ENCODE results near the gene MRPL38.

DNA sequence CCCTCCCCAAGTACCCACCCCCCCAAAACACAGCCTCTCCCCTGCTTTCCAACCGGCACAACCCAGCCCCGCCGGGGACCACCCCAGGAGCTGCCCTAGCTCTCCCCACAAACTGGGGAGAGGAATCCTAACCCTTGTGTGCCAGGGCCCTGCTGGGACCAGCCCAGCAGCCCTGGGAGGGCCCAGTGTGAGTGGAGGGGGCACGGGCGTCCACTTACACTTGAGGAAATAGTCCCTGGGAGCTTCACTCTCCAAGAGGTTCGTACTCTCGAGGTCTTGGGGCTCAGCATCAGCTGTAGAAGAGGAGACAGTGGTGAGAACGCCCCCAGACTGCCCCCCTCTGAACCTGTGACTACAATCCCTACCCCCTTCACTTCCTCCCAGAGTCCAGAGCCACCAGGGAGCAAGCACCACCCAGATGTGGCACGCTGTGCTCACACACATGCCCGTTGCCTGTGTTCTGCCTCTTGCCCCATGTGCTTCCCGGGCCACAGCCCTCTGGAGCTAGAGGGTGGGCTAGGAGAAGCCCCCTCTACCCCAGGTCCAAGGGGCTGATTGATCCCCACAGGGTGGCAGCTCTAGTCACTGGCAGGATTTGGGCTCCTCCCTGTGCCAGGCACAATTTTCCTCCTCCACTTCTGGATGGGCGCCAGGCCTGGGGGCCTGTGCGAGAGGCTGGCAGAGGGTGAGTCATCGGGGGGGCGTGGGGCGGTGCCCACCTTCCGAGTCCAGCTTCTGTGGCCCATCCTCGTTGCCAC, 29.3 kb downstream of the MRPL38 start:
- TF ChIP-seq, protein P1, sequence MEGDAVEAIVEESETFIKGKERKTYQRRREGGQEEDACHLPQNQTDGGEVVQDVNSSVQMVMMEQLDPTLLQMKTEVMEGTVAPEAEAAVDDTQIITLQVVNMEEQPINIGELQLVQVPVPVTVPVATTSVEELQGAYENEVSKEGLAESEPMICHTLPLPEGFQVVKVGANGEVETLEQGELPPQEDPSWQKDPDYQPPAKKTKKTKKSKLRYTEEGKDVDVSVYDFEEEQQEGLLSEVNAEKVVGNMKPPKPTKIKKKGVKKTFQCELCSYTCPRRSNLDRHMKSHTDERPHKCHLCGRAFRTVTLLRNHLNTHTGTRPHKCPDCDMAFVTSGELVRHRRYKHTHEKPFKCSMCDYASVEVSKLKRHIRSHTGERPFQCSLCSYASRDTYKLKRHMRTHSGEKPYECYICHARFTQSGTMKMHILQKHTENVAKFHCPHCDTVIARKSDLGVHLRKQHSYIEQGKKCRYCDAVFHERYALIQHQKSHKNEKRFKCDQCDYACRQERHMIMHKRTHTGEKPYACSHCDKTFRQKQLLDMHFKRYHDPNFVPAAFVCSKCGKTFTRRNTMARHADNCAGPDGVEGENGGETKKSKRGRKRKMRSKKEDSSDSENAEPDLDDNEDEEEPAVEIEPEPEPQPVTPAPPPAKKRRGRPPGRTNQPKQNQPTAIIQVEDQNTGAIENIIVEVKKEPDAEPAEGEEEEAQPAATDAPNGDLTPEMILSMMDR (IDR thresholded peaks at IDR 0.05; ENCODE audit: insufficient read depth, low read depth, low read length) = no peak
- TF ChIP-seq EZH2 (IDR thresholded peaks at IDR 0.05; ENCODE audit: insufficient read depth, low read length) = no peak

Data from astrocyte (in vitro differentiated cells and primary cell).